Measurements from ENCODE around the gene MYOM1.

Gene MYOM1

GRCh38 chr18:3236470-3236869 is 16.7 kb upstream of the MYOM1 start:
- TF ChIP-seq EP300 (IDR thresholded peaks at IDR 0.05; ENCODE audit: borderline replicate concordance) (no peak), FOXM1 (IDR thresholded peaks at IDR 0.05; ENCODE audit: borderline replicate concordance, low read depth) (no peak), NFIC (IDR thresholded peaks at IDR 0.05) (no peak), REST (IDR thresholded peaks at IDR 0.05; ENCODE audit: low read depth) (no peak), RAD21 (IDR thresholded peaks at IDR 0.05; ENCODE audit: low read depth) (no peak), ZBTB7A (IDR thresholded peaks at IDR 0.05; ENCODE audit: low read depth) (no peak), MAX (IDR thresholded peaks at IDR 0.05) (no peak), USF1 (IDR thresholded peaks at IDR 0.05) (no peak), EGR1 (IDR thresholded peaks at IDR 0.05) (no peak), YY1 (IDR thresholded peaks at IDR 0.05; ENCODE audit: low read depth) (no peak), TAF1 (IDR thresholded peaks at IDR 0.05; ENCODE audit: low read depth) (no peak), CREB1 (IDR thresholded peaks at IDR 0.05; ENCODE audit: low read depth) (no peak), TEAD4 (IDR thresholded peaks at IDR 0.05) (no peak), TCF12 (IDR thresholded peaks at IDR 0.05; ENCODE audit: low read depth) (no peak), CEBPB (IDR thresholded peaks at IDR 0.05) (no peak)

- TF ChIP-seq USF1 (IDR thresholded peaks at IDR 0.05) (no peak), FOXM1 (IDR thresholded peaks at IDR 0.05; ENCODE audit: borderline replicate concordance, low read depth) (no peak), MAX (IDR thresholded peaks at IDR 0.05) (no peak), ZBTB7A (IDR thresholded peaks at IDR 0.05; ENCODE audit: low read depth) (no peak), TEAD4 (IDR thresholded peaks at IDR 0.05) (no peak), TCF12 (IDR thresholded peaks at IDR 0.05; ENCODE audit: low read depth) (no peak), YY1 (IDR thresholded peaks at IDR 0.05; ENCODE audit: low read depth) (no peak), TAF1 (IDR thresholded peaks at IDR 0.05; ENCODE audit: low read depth) (no peak), CEBPB (IDR thresholded peaks at IDR 0.05) (no peak), NFIC (IDR thresholded peaks at IDR 0.05) (no peak), REST (IDR thresholded peaks at IDR 0.05; ENCODE audit: low read depth) (no peak), RAD21 (IDR thresholded peaks at IDR 0.05; ENCODE audit: low read depth) (no peak), EP300 (IDR thresholded peaks at IDR 0.05; ENCODE audit: borderline replicate concordance) (no peak), CREB1 (IDR thresholded peaks at IDR 0.05; ENCODE audit: low read depth) (no peak), EGR1 (IDR thresholded peaks at IDR 0.05) (no peak)
Observed at GRCh38 chr18:3235846-3236245, 16.1 kb upstream of the MYOM1 start.

GRCh38 chr18:3234457-3234856 is 14.7 kb upstream of the MYOM1 start:
- TF ChIP-seq NFIC (IDR thresholded peaks at IDR 0.05), result no peak

- TF ChIP-seq REST (IDR thresholded peaks at IDR 0.05; ENCODE audit: low read depth) (no peak), YY1 (IDR thresholded peaks at IDR 0.05; ENCODE audit: low read depth) (no peak), EGR1 (IDR thresholded peaks at IDR 0.05) (no peak), RAD21 (IDR thresholded peaks at IDR 0.05; ENCODE audit: low read depth) (no peak), TCF12 (IDR thresholded peaks at IDR 0.05; ENCODE audit: low read depth) (no peak), EP300 (IDR thresholded peaks at IDR 0.05; ENCODE audit: borderline replicate concordance) (no peak), TAF1 (IDR thresholded peaks at IDR 0.05; ENCODE audit: low read depth) (no peak)
Observed at GRCh38 chr18:3233433-3234168, 13.8 kb upstream of the MYOM1 start.

Measured in Ishikawa (cell line).